MV-4-11 (cell line): Measurements from ENCODE around the gene ZNF536.
A peak's percentile ranks its signal among the peaks of the same experiment; 100 is the strongest.
"Not testable (repeated sequence)": the region's sequence is repeated elsewhere in the genome, so short reads cannot be mapped to it uniquely, and the experiment has no call there.

Experiments used
- DNase-seq: peaks from one replicate; lab custom pipeline; 2025; lab: John Stamatoyannopoulos, UW

ZNF536 gene

DNA sequence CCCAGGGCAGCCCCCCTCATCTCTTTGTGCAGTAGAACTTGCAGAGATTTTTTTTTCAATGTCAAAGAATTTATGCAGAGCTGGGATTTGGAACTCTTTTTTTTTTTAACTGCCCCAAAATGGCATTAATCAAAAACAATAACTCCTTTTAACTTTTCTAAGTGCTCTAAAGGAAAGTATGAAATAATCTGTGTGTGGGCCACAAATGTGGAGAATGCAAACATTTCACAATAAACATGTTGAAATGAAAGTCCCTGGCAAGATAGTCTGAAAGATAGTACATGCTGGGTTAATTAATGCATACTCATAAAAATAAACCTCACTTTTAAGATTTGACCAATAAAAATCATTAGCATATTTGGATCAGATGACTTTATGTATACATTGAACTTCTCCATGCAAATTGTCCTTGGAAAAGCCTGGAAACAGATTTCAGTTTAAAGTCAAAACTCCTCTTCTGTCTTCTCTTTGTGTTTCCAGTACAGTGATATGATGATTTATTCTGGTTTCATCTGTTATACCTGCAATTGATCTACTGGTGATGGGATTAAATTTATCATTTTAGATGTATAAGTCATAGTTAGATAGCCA, 30.5 kb upstream of the ZNF536 start:
- DNase-seq = no peak

DNA sequence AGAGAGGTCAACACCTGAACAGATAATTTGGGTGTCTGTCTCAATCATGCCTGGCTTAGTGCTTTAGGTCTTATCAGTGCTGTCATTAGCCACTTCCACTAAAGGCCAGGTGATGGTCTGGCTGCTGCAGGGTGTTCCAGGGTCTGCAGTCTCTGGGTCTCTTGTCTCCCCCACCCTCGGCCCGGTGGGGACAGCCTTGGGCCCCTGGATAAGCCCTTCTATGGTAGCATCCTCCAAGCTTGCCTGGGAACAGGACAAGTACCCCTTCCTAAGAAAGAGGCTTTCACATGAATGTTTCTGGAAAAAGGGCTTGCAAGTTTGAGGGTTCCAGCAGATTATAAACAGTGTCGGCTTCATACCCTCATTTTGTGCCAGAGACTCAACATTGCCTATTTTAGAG, 29.3 kb upstream of the ZNF536 start:
- no peak for DNase-seq

GRCh38 chr19:30344446-30345425, 27.4 kb upstream of the ZNF536 start:
- peak; percentile 8 for DNase-seq

DNA sequence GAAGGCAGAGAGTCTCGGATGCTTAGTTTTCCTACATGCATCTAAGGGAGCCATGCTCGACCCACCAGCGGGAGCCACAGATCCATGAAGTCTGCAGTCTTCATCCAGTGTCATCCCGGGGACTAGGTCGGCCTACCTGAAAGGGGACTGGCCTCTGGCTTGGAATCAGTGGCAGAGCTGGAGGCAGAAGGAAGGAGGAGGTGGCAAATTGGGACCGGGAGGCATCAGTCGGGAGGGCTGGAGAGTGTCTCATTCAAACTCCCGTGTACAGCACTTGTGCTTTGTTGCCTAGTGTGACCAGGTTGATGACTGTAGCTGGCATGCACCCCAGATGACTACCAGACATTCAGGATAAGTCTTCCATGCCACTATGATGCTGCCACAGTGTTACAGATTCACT, 26.5 kb upstream of the ZNF536 start:
- DNase-seq = no peak

DNA sequence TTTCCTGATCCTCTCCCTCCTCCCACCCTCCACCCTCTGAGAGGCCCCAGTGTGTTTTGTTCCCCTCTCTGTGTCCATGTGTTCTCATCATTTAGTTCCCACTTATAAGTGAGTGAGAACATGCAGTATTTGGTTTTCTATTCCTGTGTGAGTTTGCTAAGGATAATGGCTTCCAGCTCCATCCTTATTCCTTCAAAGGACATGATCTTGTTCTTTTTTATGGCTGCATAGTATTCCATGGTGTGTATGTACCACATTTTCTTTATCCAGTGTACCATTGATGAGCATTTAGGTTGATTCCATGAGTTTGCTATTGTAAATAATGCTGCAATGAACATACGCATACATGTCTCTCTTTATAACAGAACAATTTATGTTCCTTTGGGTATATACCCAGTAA, 25.7 kb upstream of the ZNF536 start:
- DNase-seq = not testable (repeated sequence)

- no peak for DNase-seq
Measured at GRCh38 chr19:30349131-30349730, 23.0 kb upstream of the ZNF536 start.

- DNase-seq = no peak
Measured at GRCh38 chr19:30350692-30351663, 21.2 kb upstream of the ZNF536 start.

DNA sequence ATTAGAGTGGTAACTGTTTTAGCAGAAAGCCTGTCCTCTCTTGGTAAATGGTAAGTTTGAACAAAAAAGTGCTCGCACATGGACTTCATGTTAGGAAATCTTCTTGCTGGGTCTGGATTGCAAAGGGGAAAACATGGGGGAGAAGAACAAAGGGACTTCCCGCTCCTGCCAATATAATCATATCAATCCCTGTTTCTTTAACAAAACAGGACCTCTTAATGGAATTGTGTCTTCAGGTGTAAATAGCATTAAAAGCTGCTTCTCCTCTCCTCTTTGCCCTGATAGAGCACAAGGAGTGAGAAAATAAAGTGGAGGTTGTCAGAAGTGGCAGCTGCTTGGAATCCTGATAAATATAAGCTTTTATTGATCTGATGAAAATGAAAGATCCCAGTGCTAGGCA, 20.4 kb upstream of the ZNF536 start:
- DNase-seq = no peak

GRCh38 chr19:30353394-30353945, 18.7 kb upstream of the ZNF536 start:
- no peak for DNase-seq

GRCh38 chr19:30355586-30355985, 16.6 kb upstream of the ZNF536 start:
- no peak for DNase-seq

DNA sequence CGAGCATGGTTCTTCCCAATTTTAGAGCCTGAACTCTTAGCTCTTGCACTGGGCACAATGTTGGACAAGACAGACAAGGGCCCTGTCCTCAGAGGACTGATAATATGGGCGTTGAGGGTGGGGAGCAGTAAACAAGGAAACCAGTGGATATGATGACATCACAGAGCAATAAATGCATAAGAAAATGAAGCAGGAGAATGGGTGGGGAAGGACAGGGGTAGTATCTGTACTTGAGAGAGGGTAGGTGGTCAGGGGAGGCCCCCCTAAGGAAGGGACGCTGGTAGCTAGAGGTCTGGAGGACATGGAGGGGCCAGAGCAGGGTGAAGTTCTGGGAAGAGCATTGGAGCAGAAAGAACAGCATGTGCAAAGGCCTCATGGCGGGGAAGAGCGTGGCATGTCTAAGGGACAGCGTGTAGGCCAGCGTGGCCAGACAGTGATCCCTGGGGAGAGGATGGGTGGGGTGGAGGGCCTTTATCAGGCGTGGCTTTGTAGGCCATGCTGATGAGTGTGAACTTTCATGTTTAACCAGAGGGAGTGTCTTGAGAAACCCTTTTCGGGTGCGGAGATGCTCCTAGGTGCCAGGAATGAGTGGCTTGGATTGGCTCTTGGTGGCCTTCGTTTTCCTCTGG, 15.1 kb upstream of the ZNF536 start:
- no peak for DNase-seq

DNA sequence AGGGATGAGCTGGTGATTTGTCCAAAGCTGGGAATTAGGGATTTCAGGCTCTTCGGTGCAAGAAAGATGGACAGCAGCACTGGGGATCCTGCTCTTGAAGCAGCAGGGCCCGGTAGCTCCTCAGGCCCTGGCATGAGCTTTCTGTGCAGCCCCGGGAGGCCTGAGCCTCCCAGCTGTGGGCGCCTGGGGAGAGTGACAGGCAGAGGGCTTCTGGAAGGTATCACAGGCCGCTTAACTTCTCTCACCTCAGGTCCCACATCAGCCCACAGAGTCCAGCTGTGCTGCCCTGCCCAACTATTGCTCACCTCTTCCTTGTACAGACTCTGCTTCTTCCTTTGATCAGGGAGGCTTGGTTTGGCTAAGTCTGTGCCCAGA, 14.6 kb upstream of the ZNF536 start:
- DNase-seq = no peak

GRCh38 chr19:30358319-30358718, 13.9 kb upstream of the ZNF536 start:
- no peak for DNase-seq

DNA sequence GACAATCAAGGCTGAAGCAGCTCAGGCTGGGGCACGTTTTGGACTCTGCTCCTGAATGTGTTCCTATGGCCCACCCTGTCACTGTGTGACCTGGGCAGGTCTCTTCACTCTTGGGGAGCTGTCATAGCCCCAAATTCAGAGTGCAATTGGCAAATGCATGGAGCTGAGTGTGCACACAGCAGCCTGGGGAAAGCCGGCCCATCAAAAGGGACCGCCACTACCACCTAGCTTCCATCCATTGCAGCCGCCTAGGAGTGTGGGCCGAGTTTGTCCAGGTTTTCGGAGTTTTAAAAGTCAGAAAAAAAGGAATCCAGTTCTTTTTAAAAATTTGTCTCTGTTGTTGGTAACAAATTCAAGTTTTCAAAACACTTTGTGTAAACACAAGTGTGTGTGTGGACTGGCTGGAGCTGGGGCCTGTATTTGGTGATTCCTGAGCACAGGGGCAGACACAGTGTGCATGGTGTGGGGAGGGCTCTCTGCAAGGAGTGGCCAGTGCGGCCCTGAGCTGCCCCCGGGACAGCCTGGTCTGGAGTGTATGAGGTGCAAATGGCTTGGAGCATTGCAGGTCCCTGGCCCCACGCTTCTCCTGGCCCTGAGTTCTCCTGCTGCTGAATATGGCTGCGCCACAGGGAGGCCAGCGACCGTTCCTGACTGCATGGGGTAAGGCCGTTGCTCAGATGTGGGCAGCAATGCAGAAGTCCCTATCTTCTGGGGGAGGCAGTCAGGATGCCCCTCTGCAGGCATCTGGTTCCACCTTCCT, 13.2 kb upstream of the ZNF536 start:
- no peak for DNase-seq

DNA sequence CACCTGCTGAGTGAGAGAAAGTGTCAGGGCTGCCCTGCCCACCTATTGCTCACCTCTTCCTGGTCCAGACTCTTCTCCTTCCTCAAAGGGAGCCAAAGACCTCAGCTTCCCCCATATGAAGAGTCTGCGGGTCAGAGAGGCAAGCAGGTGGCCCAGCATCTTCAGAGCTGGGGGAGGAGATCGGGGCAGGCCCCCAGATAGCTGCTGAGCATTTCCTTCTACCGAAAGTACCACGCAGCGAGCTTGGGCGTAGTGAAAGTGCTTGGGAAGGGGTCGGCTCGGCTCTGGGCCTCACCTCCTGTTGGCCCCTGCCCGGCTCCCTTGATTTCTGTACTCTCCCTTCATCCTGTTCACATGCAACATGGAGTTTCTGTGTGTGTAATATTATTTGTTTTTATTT, 12.2 kb upstream of the ZNF536 start:
- no peak for DNase-seq

- no peak for DNase-seq
Measured at GRCh38 chr19:30360376-30361106, 11.6 kb upstream of the ZNF536 start.

- no peak for DNase-seq
Measured at GRCh38 chr19:30361107-30361447, 11.1 kb upstream of the ZNF536 start.

DNA sequence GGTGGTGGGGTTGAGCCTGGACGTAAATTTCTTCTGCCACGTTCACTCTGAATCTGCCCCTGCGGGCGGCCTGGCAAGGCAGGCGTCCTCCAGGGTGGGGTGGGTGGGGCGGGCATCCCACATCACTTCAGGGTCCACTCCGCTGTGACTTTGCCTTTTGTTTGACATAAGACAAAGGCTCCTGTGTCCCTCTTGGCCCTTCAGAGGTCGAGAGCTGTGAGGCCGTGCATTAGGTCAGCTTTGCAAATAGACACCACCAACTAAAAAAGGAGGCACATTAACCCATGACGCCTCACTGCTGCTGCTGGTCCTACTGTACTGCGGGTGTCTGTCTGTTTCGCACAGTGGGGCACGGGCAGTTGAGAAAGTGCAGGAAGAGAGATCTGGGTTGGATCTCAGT, 10.5 kb upstream of the ZNF536 start:
- no peak for DNase-seq

GRCh38 chr19:30362156-30362754, 9.9 kb upstream of the ZNF536 start:
- DNase-seq = no peak
